ENCODE results near the gene ARSG.
"Not testable (repeated sequence)": the region's sequence is repeated elsewhere in the genome, so short reads cannot be mapped to it uniquely, and the experiment has no call there.

Gene ARSG

DNA sequence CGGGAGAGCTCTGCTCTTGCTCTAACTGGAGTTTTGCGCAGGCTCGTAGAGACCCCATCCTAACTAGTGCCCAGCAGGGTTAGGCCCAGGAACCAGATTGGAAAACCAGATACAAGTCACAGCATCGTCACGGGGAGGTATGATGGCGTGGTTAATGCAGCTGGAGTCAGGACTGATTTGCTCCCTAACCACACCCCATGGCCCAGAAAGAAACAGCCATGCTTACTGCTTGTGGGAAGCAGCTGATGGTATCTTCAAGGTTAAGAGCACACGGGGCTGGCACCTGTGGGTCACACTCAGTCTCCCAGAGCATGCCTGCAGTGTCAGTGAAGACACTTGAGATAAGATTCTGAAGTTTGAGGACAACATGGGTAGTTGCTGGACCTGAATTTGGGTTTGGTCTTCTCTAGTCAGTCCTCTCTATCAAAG lies 105.8 kb downstream of the ARSG start:
- DNase-seq (ENCODE audit: low spot score) = no peak

DNA sequence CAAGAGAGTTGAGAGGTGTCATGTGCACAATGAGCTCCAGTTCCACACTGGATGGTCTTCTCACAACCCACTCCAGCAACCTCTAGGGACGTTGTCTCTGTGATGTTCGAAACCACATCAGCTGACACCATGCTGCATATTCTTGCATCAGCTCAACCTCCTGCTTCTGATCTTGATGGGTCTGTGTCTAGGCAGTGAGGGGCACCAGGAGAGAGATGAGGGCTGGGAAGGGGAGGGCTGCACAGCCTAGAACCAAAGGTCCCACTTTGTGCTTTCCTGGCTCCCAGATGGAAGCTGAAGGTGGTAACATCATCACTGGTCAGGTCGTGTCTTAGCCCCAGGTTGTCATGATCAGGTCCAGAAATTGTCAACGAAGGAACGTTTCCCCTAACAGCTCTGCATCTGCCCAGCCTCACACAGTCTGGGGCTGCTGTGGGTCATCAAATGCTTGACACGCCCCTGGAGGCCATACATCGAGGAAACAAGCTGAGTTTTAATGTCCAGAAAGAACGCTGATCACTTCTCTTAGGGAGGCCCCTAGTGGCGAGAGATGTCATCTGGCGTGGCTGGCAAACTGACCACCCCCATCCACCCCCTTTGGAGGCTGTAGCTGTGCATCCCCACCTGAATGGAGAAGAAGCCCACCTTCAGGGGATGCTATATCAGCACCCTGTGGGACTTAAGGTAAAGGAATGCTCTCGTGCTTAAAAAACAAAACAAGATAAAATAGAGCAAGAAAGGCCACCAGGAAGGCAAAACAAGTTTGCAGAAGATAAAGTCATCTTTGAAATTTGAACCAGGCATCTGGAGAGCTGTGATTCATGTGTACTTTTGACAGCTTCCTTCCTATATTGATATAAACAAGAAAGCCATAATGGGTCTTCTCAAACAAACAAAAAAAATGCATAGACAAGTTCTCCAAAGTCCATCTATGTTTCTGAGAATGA lies 107.7 kb downstream of the ARSG start:
- DNase-seq (ENCODE audit: low spot score) = peak; percentile 12

DNA sequence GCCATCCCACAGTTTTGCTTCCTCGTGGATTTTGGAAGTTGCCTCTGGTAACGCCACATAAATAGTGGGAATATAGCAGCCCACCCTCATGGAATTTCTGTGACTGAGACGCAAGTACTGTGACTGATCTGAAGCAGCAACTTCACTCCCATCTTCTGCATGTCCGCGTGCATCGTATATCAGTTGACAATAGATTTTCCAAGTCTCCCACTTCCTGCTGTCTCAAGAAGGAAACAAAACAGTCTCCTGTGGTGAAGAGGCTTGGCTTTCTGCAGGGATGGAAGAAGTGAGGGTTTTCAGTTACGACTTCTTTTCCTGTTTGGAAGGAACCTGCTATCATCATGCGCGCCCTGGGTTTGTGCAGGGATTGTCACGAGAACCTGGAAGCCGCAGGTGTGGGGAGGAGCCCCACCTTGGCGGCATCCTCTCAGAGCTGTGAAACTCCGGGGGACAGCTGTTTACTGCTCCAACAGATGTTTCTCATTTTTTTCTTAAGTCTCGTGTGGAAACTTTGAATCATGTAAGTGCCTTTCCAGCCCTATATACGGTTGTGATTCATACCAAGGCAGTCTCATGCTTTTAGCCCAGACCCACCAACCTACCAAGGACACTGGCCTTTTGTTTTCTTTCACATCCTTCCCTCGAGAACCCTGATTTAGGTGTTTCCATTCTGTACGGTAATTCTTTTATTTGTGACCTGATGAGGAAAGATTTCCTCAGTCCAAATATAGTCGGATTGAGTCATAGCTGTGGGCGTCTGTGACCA lies 108.5 kb downstream of the ARSG start:
- no peak for DNase-seq (ENCODE audit: low spot score)

DNA sequence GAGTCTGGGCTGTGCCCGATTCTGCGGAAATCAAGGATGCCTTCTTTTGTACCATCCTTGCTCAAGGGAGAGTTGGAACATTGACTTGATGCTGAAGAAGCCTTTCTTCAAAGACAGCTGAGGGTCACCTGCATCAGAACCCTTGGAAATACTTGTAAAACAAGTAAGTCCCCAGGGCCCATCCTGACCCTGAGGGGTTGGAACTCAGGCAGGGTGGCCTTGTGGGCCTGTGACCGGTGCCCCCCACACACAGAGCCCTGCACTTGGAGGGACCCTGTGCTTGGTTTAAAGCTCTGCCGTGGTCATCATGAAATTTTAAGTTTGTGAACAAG lies 109.1 kb downstream of the ARSG start:
- no peak for DNase-seq (ENCODE audit: low spot score)

DNA sequence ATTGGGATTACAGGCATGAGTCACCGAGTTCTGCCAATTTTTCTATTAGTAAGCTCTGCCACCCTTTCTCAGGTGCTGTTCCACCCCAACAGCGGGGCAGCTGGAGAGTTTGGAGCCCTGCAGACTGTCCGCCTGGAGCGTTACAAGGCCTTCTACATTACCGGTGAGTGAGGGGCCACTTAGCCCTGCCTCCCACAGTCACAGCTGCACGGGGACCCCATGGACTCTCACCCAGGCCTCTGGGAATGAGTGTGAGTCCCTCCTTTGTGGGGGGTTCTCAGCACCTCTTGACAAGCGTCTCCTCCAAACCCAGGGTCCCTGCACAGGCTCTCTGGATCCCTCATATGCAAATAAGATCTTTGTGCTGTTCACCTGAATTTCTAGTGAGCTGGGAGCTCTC lies 110.0 kb downstream of the ARSG start:
- DNase-seq (ENCODE audit: low spot score) = no peak

DNA sequence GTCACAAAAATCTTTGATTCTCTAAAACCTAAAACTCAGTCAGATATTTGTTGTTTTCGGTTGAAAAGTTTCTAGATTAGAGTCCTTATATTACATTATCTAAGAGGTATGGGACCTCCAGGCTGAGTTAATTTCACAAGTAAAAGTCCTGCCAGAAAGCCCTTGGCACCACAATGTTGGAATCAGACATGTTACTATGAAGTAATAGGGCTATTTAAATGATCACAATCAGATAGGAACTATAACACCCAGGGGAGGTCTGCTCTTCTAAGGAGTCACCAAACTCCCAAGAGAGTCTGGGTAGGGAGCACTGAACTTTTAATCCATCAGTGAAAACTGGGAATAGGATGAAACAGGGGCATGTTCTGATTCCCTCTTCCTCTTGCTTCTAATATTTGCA lies 111.8 kb downstream of the ARSG start:
- no peak for DNase-seq (ENCODE audit: low spot score)

DNA sequence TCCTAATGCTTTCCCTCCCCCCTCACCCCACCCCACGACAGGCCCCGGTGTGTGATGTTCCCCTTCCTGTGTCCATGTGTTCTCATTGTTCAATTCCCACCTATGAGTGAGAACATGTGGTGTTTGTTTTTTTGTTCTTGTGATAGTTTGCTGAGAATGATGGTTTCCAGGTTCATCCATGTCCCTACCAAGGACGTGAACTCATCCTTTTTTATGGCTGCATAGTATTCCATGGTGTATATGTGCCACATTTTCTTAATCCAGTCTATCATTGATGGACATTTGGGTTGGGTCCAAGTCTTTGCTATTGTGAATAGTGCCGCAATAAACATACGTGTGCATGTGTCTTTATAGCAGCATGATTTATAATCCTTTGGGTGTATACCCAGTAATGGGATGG lies 112.5 kb downstream of the ARSG start:
- not testable (repeated sequence) for DNase-seq (ENCODE audit: low spot score)

DNA sequence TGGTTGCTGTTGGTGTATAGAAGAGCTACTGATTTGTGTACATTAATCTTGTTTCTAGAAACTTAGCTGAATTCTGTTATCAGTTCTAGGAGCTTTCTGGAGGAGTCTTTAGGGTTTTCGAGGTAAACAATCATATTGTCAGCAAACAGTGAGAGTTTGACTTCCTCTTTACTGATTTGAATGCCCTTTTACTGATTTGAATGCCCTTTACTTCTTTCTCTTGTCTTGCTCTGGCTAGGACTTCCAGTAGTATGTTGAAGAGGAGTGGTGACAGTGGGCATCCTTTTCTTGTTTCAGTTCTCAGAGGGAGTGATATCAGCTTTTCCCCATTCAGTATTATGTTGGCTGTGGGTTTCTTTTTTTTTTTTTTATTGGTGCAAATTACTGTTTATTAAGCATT lies 116.4 kb downstream of the ARSG start:
- DNase-seq (ENCODE audit: low spot score) = not testable (repeated sequence)

DNA sequence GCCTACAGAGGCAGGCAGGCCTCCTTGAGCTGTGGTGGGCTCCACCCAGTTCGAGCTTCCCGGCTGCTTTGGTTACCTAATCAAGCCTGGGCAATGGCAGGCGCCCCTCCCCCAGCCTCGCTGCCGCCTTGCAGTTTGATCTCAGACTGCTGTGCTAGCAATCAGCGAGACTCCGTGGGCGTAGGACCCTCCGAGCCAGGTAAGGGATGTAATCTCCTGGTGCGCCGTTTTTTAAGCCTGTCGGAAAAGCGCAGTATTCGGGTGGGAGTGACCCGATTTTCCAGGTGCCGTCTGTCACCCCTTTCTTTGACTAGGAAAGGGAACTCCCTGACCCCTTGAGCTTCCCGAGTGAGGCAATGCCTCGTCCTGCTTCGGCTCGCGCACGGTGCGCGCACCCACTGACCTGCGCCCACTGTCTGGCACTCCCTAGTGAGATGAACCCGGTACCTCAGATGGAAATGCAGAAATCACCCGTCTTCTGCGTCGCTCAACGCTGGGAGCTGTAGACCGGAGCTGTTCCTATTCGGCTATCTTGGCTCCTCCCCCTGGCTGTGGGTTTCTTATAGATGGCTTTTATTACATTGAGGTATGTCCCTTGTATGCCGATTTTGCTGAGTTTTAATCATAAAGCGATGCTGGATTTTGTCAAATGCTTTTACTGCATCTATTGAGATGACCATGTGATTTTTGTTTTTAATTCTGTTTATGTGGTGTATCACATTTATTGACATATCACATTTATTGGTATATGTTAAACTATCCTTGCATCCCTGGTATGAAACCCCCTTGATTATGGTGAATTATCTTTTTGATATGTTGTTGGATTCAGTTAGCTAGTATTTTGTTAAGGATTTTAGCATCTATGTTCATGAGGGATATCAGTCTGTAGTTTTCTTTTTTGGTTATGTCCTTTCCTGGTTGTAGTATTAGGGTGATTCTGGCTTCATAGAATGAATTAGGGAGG lies 122.6 kb downstream of the ARSG start:
- not testable (repeated sequence) for DNase-seq (ENCODE audit: low spot score)

DNA sequence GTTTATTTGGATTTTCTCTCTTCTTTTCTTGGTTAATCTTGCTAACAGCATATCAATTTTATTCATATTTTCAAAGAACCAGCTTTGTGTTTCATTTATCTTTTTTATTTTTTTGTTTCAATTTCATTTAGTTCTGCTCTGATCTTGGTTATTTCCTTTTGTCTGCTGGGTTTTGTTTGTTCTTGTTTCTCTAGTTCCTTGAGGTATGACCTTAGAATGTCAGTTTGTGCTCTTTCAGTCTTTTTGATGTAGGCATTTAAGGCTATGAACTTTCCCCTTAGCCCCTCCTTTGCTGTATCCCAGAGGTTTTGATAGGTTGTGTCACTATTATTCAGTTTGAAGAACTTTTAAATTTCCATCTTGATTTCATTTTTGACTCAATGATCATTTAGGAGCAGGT lies 123.6 kb downstream of the ARSG start:
- not testable (repeated sequence) for DNase-seq (ENCODE audit: low spot score)

DNA sequence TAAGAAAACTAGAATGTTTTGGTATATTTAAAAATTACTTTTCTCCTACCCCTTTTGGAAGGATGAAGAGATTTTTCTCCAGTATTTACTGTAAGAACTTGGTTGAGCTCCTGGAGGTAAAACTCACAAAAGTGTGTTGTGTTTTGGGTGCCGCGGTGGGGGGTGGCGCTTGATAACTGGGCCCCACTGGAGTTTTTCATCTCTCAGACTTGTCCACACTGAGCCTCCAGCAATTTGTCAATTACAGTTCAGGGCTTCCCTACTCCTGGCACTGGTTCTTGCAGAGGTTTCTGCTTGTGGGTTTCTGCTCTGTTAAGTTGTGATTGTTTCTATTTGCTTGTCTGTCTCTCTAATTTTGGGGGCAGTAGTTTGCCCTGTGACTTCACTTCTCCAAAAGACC lies 126.0 kb downstream of the ARSG start:
- DNase-seq (ENCODE audit: low spot score) = no peak

DNA sequence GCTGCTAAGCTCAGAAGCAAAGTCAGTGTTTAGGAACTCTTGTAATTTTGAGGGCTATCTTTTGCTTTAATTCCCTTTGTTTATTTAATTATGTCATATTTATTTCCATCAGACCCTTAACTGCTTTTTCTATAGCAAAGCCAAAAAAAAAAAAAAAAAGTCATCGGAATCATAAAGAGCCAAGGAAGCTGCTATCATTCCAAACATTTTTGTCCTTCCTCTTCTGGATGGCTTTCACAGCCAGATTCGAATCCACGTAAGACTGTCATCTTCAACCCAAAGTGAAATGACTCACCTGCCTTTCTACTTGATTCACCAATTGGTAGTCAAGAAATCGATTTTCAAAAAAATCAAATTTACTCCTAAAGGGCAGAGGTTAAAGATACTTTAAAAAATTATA lies 127.6 kb downstream of the ARSG start:
- no peak for DNase-seq (ENCODE audit: low spot score)

DNA sequence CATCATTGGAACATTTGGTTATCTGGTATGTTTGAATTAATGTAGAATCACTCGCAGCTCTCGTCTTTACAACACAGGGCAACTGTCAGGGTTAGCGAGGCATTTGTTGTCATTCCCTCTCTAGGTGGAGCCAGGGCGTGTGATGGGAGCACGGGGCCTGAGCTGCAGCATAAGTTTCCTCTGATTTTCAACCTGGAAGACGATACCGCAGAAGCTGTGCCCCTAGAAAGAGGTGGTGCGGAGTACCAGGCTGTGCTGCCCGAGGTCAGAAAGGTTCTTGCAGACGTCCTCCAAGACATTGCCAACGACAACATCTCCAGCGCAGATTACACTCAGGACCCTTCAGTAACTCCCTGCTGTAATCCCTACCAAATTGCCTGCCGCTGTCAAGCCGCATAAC lies 128.8 kb downstream of the ARSG start:
- no peak for DNase-seq (ENCODE audit: low spot score)

DNA sequence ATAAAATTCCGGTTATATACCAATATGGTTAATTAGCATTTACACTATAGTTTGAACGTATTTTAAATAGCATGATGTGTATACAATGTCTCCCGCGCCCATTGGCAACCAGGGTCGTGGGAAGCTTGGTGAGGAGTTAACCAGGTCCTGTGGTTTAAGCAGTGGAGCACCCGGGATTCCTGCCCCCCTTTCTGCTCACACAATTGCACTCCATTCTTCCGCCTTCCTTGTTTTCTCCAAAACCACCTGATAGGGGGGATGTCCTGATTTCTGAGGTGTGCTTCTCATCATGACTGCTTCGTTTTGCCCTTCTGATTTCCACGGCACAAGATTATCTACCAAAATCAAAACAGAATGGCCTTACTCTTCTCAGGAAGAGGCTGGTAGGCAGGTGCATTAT lies 130.2 kb downstream of the ARSG start:
- DNase-seq (ENCODE audit: low spot score) = no peak

DNA sequence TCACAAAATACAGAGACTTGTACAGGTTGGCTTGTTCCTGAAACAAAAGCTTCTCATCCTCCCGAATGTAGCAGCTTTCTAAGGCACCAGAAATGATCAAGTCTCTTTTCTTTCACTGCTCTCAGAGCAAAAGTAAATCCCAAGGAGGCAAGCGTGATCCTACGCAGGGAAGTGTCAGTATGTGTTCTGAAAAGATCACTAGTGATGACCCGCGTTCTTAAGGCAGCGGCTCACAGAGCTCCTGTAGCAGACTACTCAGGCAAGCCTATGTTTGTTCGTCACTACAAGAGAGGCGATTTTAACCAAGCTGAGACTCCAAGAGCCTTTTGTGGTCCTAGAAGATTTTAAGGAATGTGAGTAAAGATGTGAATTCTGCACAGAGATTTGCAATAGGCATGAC lies 131.5 kb downstream of the ARSG start:
- no peak for DNase-seq (ENCODE audit: low spot score)

DNA sequence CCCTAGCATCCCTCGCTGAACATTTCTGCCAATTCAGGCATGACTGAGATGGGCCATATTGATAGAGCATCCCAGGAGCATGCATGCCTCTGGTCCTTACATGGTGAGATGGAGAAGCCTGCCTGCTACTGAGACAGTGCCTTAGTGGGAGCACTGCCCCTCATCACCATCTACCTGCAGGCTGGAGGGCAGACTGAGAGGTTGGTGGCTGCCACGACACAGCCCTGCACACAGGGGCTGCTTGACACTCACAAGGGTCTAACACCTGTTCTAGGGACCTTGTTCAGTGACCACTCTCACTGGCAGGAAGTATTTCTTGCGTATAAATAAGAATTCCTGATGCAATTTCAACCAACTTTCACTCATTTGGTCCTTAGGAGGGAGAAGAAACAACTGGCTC lies 132.0 kb downstream of the ARSG start:
- DNase-seq (ENCODE audit: low spot score) = no peak

DNA sequence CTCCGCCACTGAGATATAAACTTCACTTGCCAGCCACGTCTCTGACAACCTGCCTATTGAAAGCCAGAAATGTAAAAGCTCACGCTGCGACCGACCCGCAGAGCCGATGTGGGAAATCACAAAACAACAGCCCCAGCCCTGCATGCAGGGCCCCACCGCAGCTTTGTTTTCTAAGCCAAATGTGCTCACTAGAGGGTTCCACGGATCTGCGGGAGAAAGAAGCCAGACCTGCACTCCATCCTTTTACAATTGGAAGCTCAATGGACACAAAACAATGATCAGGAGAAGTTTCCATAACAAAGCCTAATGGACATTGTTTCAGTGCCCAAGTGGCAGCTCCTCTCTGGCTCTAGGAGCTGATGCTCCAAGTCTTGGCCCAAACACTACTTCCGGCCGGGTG lies 132.9 kb downstream of the ARSG start:
- no peak for DNase-seq (ENCODE audit: low spot score)

DNA sequence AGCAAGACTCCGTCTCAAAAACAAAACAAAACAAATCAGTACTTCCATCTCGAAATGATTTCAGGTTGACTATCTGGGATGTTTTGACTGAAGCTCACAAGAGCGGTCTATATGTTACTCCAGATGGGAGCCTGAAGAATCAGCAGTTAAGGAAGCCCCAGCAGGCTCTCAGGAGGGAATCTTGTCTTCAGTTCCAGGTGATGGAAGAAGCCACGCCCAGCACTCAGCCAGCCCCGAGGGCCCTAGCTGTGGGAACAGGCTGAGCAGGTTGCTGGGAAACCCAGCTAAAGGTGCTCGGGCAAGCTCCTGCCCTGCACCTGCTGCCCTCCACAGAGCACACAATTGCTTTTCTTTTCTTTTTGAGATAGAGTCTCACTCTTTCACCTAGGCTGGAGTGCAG lies 133.6 kb downstream of the ARSG start:
- DNase-seq (ENCODE audit: low spot score) = no peak

DNA sequence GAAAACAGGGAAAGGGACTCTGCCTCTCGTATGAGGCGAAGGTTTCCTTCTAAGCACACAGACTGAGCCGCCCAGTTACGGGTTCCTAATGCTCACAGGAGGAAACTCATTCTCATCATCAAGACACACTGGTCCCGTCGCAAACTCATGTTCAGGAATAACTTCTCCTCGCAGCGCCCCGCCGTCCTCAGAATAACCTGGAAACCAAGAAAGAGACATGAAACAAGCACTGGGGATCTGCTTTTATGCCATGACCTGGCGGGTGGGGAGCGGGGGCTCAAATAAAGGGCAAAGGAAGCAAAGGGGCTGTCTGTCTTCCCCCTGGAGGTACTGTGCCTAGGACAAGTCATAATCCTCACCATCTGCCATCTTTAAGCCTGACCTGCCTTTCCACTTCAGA lies 134.7 kb downstream of the ARSG start:
- no peak for DNase-seq (ENCODE audit: low spot score)

DNA sequence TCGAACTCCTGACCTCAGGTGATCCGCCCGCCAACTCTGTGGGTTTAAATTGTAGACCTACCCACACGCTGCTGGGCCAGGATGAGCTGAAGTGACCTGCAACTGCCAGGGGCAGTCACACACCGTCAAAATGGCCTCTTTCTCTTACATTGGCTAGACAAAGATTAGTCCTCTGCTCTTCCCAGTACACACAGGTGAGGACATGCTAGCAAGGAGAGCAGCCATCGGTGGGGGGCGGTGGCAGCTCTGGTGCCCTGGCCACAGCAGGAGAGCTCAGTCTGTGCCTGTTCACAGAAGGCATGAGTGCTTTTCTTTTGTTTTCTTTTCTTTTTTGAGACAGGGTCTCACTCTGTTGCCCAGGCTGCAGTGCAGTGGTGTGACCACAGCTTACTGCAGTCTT lies 136.3 kb downstream of the ARSG start:
- DNase-seq (ENCODE audit: low spot score) = no peak

DNA sequence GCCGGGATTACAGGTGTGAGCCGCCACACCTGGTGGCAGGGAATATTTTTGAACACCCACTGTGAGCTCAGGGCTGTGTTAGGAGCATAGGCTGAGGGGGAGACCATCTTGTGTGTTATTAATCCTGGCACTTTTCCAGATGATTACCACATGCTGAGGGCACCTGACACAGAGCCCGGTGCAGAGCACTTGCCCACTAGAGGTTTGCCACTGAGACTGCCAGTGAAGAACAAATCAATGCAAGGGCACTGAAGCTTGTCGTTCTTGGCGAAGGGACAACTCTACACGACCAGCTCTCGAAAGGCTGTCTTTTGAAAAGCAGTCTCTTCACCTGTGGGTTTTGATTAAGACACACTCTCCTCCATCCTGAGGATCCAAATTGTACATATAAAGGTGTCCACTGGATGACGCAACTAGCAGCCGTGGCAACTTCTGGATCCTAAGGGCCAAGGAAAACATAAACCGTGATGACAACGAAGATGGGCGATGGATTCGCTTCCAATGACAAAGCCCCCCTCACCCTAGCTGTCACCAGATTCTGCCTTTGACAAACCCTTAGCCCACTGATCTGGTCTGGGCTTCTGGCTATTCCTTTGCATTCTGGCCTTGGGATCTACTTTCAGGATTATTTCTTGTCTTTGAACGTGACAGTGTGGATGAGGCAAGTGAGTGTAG lies 137.3 kb downstream of the ARSG start:
- DNase-seq (ENCODE audit: low spot score) = no peak

DNA sequence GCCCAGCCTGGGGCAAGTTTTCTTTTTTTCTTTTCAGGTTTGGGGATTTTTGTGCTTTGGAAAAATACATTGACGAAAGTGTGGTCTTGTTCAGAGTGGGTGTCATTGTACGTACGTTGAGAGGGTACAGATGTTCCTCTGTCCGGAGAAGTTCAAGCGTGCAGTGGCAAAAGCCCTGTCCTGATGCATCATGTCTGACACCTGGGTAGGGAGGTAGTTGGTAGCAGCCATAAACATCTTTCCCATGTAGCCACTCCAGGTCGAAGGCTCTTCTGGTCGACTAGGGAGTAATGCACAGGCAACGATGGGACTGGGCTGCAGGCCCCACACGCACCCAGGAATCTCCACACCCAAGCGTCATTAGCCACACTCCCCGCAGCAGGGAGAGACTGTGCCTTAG lies 138.6 kb downstream of the ARSG start:
- no peak for DNase-seq (ENCODE audit: low spot score)

Data from putamen (tissue), 1 donor.